ENCODE measurements around the gene EMCN. TPM values are rescaled to one million over a fixed set of nuclear protein-coding genes. Genes with fewer than 3 reads are reported as not detected.
"Not testable (repeated sequence)": the region's sequence is repeated elsewhere in the genome, so short reads cannot be mapped to it uniquely, and the experiment has no call there.

The EMCN gene
- total RNA-seq = not detected

- no peak for DNase-seq
- Mint-ChIP-seq H3K9me3 (no peaks in the 10 kb centered on the region), H3K27me3 (peaks cover 25% of the 10 kb centered on the region), H3K36me3 (no peaks in the 10 kb centered on the region), H3K4me1 (no peaks in the 10 kb centered on the region), H3K27ac (no peak within 1 kb of the TSS), H3K4me3 (no peak within 1 kb of the TSS)
Measured at GRCh38 chr4:100517864-100518341, at the start of gene EMCN. Gene EMCN, minus strand, starts transcription at chr4:100518022. Its CDS starts 108 bp downstream, at chr4:100517914.

GRCh38 chr4:100566396-100566795, 48.6 kb upstream of the EMCN start:
- Mint-ChIP-seq H3K4me3 (no peak overlapping the region), H3K4me1 (peaks cover 21% of the 10 kb centered on the region), H3K27ac (no peak overlapping the region), H3K36me3 (no peaks in the 10 kb centered on the region), H3K27me3 (no peaks in the 10 kb centered on the region), H3K9me3 (no peaks in the 10 kb centered on the region)
- no peak for DNase-seq

DNA sequence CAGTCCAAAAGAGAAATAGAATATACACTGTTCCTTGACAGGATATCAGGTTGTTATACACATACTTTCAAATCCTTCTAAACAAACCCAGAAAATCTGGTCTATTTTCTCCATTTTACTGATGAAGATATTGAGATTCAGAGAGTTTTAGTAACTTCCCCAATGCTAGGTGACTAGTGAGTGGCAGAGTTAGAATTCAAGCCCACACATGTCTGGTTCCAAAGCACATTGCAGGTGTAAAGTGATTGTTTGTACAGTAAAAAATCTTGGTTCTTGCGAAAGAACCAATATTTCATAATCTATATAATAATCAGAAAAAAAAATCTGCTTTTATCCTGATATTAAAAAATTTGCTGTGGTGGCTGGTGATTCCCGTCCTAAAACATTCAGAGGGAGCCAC, 39.5 kb upstream of the EMCN start:
- no peak for DNase-seq
- Mint-ChIP-seq H3K27ac (no peak overlapping the region), H3K4me3 (no peak overlapping the region), H3K36me3 (no peaks in the 10 kb centered on the region), H3K27me3 (peaks cover 8% of the 10 kb centered on the region), H3K4me1 (no peaks in the 10 kb centered on the region), H3K9me3 (peaks cover 4% of the 10 kb centered on the region)

DNA sequence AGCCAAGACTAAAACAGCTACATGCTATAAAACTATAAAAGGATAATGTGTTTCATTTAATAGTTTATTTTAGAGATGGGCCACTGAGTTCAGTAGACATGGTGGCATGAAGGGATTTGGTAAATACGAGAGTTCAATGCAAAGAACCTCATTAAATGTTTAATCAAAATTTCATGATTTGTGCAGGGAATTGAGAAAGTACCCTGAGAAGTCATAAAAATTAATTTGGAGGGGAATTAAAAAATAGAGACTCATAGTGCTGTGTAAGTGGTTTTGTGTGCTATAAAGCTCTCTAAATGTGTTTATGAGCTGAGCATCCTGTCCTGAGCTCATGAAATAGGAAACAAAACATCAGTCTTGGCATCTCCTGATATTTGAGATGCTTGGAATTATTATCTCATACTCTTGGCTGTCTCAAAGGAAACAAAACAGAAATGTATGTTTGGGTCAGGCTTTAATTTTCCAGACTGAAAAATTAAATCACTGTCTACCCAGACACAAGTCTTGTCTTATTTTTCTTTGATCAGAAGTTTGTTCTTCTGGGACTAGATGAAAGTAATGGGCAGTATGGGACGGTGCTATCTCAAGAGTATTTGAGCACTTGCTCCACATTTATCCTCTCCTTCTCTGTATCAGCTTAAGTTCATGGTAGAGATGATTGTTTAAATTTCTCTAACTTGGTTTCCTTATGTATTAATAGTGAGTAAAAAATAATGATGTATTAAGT, 38.0 kb upstream of the EMCN start:
- no peak for DNase-seq
- no peak overlapping the region for H3K4me3 Mint-ChIP-seq
- no peaks in the 10 kb centered on the region for H3K36me3 Mint-ChIP-seq
- no peak overlapping the region for H3K27ac Mint-ChIP-seq
- H3K27me3 Mint-ChIP-seq = peaks cover 8% of the 10 kb centered on the region
- H3K9me3 Mint-ChIP-seq = peaks cover 1% of the 10 kb centered on the region
- no peaks in the 10 kb centered on the region for H3K4me1 Mint-ChIP-seq

DNA sequence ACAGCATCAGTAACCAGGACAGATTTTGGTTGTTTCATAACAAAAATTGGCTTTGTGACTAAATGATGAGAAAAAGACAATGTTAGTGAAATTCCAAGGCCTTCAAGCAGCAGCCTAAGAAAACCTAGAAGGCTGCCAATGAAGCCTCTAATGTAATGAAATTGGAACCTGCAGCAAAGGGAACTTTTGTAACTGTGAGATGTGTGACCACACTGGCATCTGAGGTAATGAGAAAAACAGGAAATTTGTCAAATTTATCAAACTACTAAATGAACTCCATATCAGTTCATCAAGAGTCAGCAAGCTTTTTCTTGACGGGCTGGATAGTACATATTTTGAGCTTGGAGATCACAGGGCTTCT, 30.4 kb upstream of the EMCN start:
- Mint-ChIP-seq H3K36me3 (no peaks in the 10 kb centered on the region), H3K27ac (no peak overlapping the region), H3K4me1 (peaks cover 2% of the 10 kb centered on the region), H3K27me3 (no peaks in the 10 kb centered on the region), H3K9me3 (no peaks in the 10 kb centered on the region), H3K4me3 (no peak overlapping the region)
- DNase-seq = no peak

- Mint-ChIP-seq H3K27me3 (no peaks in the 10 kb centered on the region), H3K4me3 (no peak overlapping the region), H3K27ac (no peak overlapping the region), H3K36me3 (no peaks in the 10 kb centered on the region), H3K4me1 (peaks cover 2% of the 10 kb centered on the region), H3K9me3 (no peaks in the 10 kb centered on the region)
- DNase-seq = no peak
Measured at GRCh38 chr4:100547541-100548199, 29.8 kb upstream of the EMCN start.

DNA sequence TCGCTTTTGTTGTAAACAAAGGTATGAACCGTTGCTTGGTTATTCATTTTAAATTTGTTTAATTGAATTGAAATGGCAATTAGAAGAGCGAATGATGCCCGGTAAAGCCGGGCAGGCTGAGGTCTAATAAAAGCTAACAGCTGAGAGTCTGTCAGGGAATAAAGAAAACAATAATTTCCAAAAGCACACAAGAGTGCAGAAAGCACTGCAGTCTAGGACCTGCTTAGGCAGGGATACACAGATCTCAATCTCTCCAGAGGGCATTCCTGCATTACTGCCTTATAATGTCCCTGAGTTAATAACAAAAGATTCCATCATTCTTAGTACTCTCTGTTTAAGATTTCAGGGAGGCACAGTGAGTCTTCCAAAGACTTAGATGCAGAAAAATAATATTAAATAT, 27.6 kb upstream of the EMCN start:
- Mint-ChIP-seq H3K9me3 (no peaks in the 10 kb centered on the region), H3K4me1 (peaks cover 2% of the 10 kb centered on the region), H3K4me3 (no peak overlapping the region), H3K27me3 (no peaks in the 10 kb centered on the region), H3K27ac (no peak overlapping the region), H3K36me3 (no peaks in the 10 kb centered on the region)
- no peak for DNase-seq

- no peaks in the 10 kb centered on the region for H3K9me3 Mint-ChIP-seq
- no peak overlapping the region for H3K4me3 Mint-ChIP-seq
- H3K27me3 Mint-ChIP-seq = peaks cover 3% of the 10 kb centered on the region
- no peak overlapping the region for H3K27ac Mint-ChIP-seq
- no peaks in the 10 kb centered on the region for H3K36me3 Mint-ChIP-seq
- H3K4me1 Mint-ChIP-seq = no peaks in the 10 kb centered on the region
- DNase-seq = no peak
Measured at GRCh38 chr4:100540131-100540530, 22.3 kb upstream of the EMCN start.

DNA sequence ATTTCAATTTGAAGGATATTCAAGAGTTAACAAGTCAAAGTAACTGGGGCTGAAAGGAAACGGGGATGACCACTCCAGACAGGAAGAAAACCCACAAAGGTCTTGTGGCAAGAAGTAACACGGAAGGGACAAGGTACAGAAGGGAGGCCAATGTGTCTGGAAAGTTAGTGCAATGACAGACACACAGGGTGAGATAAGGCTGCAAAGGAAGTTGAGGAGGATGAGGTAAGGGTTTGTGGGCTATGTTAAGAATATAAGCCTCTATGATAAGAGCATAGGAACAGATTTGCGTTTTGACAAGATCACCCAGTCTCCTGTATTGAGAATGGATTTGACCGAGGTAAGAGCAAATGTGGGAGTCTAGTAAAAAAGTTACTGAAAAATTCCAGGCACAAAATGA, 21.9 kb upstream of the EMCN start:
- Mint-ChIP-seq H3K4me3 (no peak overlapping the region), H3K4me1 (no peaks in the 10 kb centered on the region), H3K27me3 (peaks cover 3% of the 10 kb centered on the region), H3K27ac (no peak overlapping the region), H3K9me3 (no peaks in the 10 kb centered on the region), H3K36me3 (no peaks in the 10 kb centered on the region)
- no peak for DNase-seq

DNA sequence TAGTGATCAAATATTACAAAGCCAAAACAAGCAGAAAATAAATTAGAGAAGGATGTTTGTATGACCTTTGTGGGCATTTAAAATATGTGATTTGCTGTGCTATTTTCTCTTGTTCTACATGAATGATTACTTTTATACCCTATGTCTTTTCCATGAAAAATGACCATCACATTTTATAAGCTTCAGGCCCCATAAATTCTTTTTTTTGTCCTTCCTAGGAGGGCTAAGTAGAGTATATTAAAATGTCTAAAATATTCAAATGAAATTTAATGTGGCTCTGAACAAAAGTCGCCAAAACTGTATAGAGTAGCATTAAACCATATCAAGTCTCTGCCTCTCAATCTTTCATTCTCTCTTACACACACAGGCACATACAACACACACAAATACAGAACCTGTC, 15.9 kb upstream of the EMCN start:
- no peak for DNase-seq
- H3K9me3 Mint-ChIP-seq = peaks cover 10% of the 10 kb centered on the region
- peaks cover 3% of the 10 kb centered on the region for H3K27me3 Mint-ChIP-seq
- H3K4me3 Mint-ChIP-seq = no peak overlapping the region
- H3K27ac Mint-ChIP-seq = no peak overlapping the region
- peaks cover 4% of the 10 kb centered on the region for H3K36me3 Mint-ChIP-seq
- H3K4me1 Mint-ChIP-seq = peaks cover 3% of the 10 kb centered on the region

GRCh38 chr4:100530161-100530560, 12.3 kb upstream of the EMCN start:
- H3K9me3 Mint-ChIP-seq = peaks cover 15% of the 10 kb centered on the region
- not testable (repeated sequence) for DNase-seq, H3K27me3 Mint-ChIP-seq, H3K4me1 Mint-ChIP-seq, H3K4me3 Mint-ChIP-seq, H3K36me3 Mint-ChIP-seq, H3K27ac Mint-ChIP-seq

DNA sequence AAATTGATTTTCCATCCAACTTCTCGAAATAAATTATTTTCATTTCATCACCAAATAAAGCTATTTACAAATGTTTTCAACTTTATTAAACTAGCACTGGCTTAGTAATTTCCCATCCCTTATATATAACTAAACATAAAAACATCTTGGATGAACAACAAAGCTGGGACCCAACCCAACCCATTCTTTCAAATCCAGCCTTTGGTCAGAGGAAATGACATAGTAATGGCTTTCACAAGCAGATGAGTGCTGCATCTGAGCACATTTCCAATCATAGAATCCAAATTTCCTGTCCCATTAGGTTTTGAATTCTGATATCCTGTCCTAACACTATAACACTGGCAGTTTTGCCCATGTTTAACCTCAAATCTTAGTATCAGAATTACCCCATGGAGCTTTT, 7.9 kb upstream of the EMCN start:
- peaks cover 15% of the 10 kb centered on the region for H3K9me3 Mint-ChIP-seq

GRCh38 chr4:100519205-100519604, 1.4 kb upstream of the EMCN start:
- H3K27ac Mint-ChIP-seq = no peak overlapping the region
- H3K4me3 Mint-ChIP-seq = no peak overlapping the region
- H3K4me1 Mint-ChIP-seq = no peaks in the 10 kb centered on the region
- peaks cover 22% of the 10 kb centered on the region for H3K27me3 Mint-ChIP-seq
- no peak for DNase-seq
- no peaks in the 10 kb centered on the region for H3K36me3 Mint-ChIP-seq
- H3K9me3 Mint-ChIP-seq = no peaks in the 10 kb centered on the region

More for the DNA sequence above, 7.9 kb upstream of the EMCN start:
- Mint-ChIP-seq H3K27me3 (no peaks in the 10 kb centered on the region), H3K27ac (no peak overlapping the region), H3K4me3 (no peak overlapping the region), H3K36me3 (peaks cover 4% of the 10 kb centered on the region), H3K4me1 (peaks cover 3% of the 10 kb centered on the region)
- DNase-seq = no peak

- no peaks in the 10 kb centered on the region for H3K36me3 Mint-ChIP-seq
Measured at GRCh38 chr4:100516225-100516624, 1.6 kb downstream of the EMCN start.

DNA sequence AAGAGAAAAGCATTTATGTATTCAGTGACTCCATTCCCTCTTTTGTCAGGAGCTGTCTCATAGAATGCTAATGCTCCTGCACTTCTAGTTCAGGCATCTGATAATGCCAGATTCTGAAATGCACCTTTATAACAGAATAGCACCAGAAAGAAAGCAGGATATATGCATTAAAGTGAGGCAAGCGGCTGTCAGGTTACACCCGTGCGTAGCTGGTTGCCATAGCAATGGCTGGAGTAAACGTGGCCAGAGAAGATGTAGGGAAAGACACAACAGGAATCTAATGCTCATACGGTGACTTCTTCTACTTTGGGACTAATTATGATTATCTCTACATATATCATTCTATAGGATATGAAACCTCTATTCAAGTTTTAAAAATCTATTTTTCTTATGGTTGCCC, 5.9 kb downstream of the EMCN start:
- no peaks in the 10 kb centered on the region for H3K36me3 Mint-ChIP-seq
- H3K27me3 Mint-ChIP-seq = peaks cover 17% of the 10 kb centered on the region
- no peak overlapping the region for H3K27ac Mint-ChIP-seq
- no peak for DNase-seq
- H3K4me1 Mint-ChIP-seq = no peaks in the 10 kb centered on the region
- no peak overlapping the region for H3K4me3 Mint-ChIP-seq
- H3K9me3 Mint-ChIP-seq = no peaks in the 10 kb centered on the region

More at GRCh38 chr4:100516225-100516624, 1.6 kb downstream of the EMCN start:
- peaks cover 25% of the 10 kb centered on the region for H3K27me3 Mint-ChIP-seq
- no peak overlapping the region for H3K4me3 Mint-ChIP-seq
- DNase-seq = no peak
- no peaks in the 10 kb centered on the region for H3K4me1 Mint-ChIP-seq
- H3K27ac Mint-ChIP-seq = no peak overlapping the region
- no peaks in the 10 kb centered on the region for H3K9me3 Mint-ChIP-seq

- H3K27ac Mint-ChIP-seq = no peak overlapping the region
- H3K4me1 Mint-ChIP-seq = no peaks in the 10 kb centered on the region
- H3K36me3 Mint-ChIP-seq = no peaks in the 10 kb centered on the region
- peaks cover 6% of the 10 kb centered on the region for H3K27me3 Mint-ChIP-seq
- no peak overlapping the region for H3K4me3 Mint-ChIP-seq
- no peak for DNase-seq
- no peaks in the 10 kb centered on the region for H3K9me3 Mint-ChIP-seq
Measured at GRCh38 chr4:100510551-100510950, 7.3 kb downstream of the EMCN start.
